B cell (primary cell): ENCODE measurements around the gene BACH2.

Source experiments
- CTCF ChIP-seq: fragments of 200-600 bp; IDR thresholded peaks from one replicate; pipeline ENCODE4 v1.8.0; 2022; ENCODE audit warnings: antibody characterized with exemption, mild to moderate bottlenecking
- EZH2 ChIP-seq: IDR thresholded peaks from 2 replicates; pipeline ENCODE4 v1.6.1; 2012; ENCODE audit warnings: borderline replicate concordance, low read depth, mild to moderate bottlenecking, moderate library complexity, low read length; ENCODE audit not compliant: insufficient read depth, poor library complexity, severe bottlenecking

GRCh38 chr6:89942601-89943000, 354.0 kb downstream of the BACH2 start:
- TF ChIP-seq CTCF (no peak), EZH2 (no peak)
